HG03460 (cell line): Measurements from ENCODE around the gene STX11.
A peak's percentile ranks its signal among the peaks of the same experiment; 100 is the strongest.

ENCODE experiments used
- ATAC-seq: cut with Tn5 transposase; IDR thresholded peaks from one replicate; pipeline ENCODE4 v1.9.1; 2021; ENCODE audit not compliant: unreplicated experiment

Gene STX11

DNA sequence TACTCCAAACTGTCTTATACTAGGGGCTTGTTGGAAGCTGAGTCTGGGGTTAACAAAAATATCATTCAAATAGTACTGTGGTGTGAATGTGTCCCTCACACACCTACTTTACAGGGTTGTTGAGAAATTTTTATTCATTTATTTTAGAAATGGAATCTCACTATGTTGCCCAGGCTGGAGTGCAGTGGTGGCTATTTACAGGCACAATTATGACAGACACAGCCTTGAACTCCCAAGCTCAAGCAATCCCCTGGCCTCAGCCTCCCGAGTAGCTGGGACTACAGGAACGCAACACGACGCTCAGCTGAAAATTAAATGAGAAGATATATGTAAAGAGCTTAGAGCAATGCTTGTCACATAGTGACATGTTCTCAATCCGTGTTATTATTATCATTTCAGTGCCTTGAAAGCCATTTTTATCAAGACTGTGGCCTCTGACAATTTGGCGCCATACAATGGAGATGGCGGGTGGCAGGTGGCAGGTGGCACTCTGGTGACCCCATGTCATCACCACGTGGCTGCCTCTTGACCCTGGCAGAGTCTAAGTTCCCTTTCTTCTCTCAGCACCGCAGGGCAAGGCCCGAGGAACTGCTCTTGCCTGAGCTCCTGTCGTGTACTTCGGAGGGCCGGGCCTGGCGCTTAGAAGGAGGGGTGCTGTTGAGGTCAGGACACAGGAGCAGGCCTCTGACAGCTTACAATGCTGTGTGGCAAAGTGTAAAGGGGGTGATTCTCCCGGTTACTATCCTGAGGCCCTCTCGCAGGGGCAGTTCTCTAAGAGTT is 64.5 kb downstream of the STX11 start:
- ATAC-seq = no peak

- ATAC-seq = peak; percentile 5
These were observed 65.2 kb downstream of the STX11 start for GRCh38 chr6:144215402-144215931.

GRCh38 chr6:144215932-144216667 is 65.8 kb downstream of the STX11 start:
- peak; percentile 89 for ATAC-seq

DNA sequence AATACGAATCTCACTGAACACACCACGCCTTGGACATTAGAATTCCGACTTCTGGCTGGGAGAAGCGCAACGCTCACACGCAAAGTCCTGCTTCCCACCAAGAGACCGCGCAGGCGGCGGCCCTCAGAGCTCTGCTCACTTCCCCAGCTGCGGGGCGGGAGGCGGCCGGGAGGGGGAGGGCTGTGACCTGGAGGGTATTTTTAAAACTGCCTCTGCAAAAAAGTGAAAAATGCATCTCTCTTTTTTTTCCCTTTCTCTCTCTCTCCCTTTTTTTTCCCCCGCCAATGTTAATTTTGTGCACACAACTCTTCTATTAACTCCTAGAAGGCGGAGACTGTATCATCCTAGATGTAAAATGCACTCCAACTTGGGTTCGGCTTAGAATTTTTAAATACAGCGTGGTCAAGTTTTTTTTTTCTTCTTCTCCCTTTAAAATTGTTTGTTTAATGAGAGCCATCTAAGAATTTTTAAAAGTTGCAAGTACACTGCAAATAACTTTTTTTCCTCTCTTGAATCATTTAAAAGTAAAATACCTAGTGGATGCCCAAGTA is 66.4 kb downstream of the STX11 start:
- peak; percentile 43 for ATAC-seq

DNA sequence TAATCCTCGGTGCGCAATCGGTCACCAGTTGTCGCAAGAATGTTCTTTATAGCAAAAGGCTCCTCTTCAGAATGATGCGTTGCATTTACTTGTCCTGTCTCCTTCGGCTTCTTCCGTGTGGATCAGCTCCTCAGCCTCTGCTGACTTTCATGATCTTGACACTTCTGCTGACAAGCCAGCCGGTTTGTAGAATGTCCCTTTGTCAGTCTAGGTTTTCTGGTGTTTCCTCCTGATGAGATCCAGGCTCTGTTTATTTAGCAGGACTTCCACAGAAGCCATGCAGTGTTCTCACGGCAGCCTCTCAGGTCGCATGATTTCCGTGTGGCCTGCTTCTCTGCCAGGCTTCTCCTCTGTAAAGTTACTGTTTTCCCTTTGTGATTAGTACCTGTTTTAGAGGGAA is 66.9 kb downstream of the STX11 start:
- ATAC-seq = no peak

- no peak for ATAC-seq
These were observed 67.5 kb downstream of the STX11 start for GRCh38 chr6:144217797-144218196.

DNA sequence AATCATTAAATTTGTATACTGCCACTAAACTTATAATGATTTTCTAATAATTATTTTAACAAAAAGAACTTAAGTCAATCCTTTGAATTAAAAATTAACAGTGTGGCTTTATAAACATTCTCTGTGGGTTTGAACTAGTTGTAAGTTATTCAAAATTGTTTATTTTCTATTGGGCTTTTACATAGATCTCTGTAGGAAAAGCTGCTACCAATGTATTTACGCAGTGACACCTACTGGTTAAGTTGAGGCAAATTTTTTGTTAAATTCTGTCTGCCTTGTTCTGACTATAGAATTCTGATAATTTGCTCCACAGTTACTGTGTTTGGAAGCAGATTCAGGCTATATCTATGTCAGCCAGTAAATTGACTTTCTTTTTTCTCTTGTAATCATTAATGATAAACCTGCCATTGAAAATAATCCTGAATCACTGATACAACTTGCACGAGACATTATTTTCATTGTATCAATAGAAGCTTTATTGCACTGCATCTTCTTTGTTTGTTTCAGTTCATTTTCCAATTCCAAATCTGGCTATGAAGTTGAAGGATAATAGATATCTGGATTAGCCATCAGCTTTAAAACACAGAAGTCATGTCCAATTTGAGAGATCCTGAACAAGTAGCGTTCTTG is 68.9 kb downstream of the STX11 start:
- ATAC-seq = no peak

DNA sequence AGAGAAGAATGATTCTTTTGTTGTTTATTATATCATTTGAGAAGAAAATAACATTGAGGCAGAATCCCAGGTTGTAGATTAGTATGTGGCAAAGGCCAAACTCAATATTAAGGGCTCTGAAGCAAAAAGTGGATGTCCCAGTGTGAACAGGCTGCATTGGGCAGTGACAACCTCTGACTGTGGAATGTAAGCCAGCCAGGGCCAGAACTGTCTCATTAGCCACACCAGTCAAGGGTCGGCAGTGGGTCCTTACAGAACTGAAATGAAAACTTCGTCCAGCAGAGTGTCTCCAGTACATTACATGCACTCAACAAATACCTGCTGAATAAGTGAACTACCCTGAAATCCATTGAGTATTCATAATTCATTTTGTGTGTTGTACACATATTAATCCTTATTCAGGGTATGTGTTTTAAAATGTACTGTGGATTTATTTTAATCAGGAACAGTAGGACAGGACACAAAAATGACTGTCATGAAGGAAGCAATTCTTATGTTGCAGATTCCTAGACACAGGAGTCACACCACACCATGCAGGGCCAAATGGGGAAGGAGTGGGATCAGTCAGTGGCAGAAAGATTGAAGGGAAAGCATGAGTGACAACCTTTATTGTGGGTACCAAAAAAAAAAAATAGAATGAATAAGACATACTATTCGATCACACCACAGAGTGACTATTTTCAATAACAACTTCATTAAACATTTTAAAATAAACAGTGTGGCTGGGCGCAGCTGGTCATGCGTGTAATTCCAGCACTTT is 69.9 kb downstream of the STX11 start:
- ATAC-seq = no peak

DNA sequence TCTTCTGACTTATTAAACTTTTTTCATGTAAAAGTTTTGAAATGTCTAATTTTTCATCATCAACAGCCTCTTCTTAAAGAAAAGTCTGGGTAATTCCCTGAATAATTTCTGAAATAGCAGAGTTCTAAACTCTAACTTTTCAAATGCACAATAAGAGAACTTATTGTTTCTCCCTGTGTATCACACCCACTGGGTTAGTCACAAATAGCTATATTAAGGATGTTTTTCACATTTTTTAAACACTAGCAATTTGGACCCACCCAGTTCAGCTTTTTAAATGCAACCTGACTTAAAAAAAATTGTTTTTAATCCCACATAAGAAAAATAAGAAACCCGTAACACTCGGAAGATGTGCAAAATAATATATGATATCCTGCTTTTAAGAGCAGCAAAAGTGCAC is 73.4 kb downstream of the STX11 start:
- no peak for ATAC-seq

GRCh38 chr6:144231721-144232120 is 81.4 kb downstream of the STX11 start:
- ATAC-seq = no peak

DNA sequence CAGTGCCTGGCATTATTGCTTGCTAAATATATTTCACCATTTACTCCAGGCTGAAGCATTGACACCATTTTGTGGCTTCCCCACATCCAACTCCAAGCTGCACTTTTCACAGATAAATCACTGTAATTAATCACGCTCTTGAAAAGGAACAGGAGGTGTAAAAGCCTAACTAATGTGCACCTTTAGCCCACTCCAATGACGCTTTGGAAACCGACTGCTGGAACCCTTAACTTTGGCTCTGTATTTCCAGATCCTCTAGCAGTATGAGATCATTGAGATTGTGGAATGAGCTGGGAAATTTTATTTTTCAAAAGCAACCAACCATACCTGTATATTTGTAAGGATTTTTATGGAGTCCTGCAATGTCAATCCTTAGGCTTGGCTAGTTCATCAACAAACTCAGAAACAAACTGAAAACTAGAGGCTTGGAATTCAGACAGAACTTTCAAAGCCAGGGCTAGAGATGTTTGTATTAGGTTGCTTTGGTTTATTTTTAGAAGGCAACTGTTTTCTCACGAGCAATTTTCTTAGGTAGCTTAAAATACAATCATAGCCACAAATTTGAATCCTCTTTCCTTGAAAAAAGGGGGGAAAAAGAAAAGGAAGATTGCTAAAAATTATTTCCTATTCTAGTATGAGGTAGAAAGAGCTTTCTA is 82.0 kb downstream of the STX11 start:
- no peak for ATAC-seq

GRCh38 chr6:144232832-144233230 is 82.5 kb downstream of the STX11 start:
- no peak for ATAC-seq

- no peak for ATAC-seq
These were observed 84.1 kb downstream of the STX11 start for GRCh38 chr6:144234399-144234798.

DNA sequence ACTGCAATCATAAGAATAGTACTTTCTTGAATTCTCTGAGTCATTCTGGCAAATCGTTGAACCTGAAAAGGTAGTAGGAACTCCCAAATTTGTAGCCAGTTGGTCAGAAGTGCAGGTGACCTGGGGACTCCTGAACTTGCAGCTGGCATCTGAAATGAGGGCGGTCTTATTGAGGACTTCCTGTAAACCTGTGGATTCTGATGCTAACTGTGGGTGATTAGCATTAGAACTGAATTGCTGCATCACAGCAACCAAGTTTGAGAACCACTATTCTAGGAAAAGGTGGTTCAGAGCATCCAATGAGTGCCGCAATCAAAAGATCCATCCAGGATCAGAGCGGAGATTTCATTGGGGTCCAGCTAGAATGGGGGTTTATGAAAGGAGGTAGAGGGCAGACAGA is 84.6 kb downstream of the STX11 start:
- no peak for ATAC-seq
